ENCODE data around the gene CEP85L.

The CEP85L gene

GRCh38 chr6:118651282-118652050 lies at the start of gene CEP85L:
Gene CEP85L, minus strand, starts transcription at chr6:118651591. Its CDS starts 322 bp downstream, at chr6:118651269.
- DNase-seq (ENCODE audit: low read depth) = peak; percentile 52

DNA sequence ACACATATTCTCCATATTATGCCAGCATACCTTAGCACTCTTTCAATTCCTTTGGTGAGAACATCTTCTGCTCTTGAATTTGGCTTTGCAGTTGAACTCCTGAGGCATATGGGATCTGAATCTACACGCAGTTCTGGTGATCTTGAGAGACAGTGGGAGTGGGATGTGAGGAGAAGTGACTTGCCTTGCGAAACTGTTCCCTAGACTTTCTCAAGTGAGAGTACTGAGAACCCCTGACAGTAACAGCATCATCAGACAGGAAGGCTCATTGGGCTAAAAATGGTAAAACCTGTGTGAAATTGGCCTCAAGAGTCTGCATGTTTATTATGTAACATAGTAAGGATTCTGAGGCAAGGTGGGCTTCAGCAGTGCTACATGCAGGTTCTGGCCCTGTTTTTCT lies 49.1 kb upstream of the CEP85L start:
- no peak for DNase-seq (ENCODE audit: low read depth)

DNA sequence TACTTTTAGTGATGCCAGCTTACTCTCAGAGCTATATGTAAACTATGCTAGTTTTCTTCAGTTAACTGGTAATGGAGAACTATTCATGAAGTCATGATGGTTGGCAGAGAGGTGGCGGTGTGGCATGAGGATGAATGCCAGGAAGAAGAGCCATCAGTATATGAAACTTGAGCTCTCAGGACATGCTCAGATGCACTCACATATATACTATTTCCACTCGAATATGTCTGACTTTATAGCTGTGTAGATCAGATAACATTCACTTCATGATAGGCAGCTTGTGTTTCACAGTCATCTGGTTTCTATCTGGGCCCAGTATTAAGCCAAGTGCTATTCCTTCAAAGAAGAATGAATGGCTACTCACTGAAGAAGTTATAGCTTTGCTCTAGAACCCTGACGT lies 46.2 kb upstream of the CEP85L start:
- no peak for DNase-seq (ENCODE audit: low read depth)

GRCh38 chr6:118696271-118696670 lies 44.9 kb upstream of the CEP85L start:
- DNase-seq (ENCODE audit: low read depth) = no peak

DNA sequence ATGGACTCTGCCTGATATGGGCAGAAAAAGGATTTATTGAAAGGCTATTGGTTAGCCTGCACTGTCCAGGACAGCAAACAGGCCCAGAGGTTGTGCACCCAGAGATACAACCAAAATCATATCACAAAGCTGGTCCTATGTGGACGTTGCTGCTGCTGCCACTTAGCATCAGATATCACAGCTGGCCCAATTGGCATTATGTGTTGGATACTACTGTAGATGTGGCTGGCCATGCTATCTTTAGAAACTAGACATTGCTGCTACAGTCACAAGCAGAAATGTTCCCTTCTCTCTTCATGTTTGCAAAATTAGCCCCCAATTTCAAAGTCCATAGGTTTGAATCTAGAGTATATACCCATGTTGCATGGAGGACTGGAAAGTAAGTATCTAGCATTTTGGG lies 42.2 kb upstream of the CEP85L start:
- no peak for DNase-seq (ENCODE audit: low read depth)

DNA sequence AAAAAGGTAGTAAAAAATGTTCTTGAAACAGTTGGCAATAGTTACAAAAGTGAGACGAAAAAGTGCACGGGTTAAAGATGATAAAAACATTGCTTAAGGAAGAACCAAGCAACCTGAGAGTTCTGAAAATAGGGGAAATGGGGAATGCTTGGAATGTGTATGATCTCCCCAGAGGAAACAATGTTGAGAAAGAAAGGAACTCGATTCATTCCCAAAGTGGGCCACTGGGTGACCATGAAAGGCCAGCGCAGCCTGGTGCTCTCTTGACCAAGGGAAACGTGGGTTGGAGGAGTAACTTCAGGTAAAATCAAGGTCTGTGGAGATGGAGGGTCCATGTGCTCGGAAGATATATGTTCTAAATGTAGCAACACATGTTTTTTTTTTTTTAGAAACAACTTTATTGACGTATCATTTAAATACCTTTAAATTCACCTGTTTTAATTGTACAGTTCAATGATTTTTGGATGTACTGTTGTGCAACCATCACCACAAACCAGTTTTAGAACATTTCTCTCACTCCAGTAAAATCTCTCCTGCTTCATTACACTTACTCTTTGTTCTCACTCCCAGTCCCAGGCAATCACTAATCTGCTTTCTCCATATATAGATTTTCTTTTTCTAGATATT lies 34.5 kb upstream of the CEP85L start:
- DNase-seq (ENCODE audit: low read depth) = no peak

DNA sequence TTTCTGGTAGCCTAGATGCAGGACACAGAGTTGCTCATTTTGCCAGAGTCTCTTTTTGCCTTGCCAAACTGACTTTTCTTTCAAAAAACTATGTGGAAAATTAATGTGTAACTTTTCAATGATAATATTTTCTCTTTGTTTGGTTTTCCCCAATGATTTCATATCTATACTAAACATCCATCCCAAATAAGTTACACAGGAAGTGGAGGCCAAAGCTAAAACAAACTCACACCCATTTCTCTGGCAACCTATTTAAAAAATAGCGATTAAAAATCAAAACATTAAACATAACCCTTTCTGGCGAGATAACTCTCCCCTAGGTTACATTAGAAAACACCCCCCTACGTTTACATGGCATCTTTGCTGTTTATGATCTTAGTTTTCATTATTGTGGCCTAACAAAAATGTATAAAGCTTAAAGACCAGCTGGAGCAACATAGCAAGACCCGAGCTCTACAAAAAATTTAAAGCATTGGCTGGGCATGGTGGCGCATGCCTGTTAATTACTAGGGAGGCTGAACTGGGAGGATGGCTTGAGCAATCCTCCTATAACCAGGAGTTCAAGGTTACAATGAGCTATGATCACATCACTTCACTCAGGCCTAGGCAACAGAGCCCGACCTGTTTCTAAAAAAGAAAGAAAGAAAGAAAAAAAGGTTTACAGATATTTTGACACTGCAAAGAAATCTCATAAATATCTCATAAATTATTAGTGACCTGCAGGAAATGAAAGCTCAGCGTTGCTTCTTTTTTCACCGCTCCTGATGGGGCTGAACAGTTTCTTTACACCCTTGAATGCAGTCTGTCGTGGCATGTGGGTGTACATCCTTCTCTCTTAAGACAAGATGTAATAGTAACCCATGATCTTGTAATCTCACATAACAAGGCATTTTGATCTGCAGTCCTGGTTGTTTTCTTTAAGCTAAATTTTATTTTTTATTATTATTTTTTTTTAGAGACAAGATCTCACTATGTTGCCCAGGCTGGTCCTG lies 32.8 kb upstream of the CEP85L start:
- DNase-seq (ENCODE audit: low read depth) = no peak

DNA sequence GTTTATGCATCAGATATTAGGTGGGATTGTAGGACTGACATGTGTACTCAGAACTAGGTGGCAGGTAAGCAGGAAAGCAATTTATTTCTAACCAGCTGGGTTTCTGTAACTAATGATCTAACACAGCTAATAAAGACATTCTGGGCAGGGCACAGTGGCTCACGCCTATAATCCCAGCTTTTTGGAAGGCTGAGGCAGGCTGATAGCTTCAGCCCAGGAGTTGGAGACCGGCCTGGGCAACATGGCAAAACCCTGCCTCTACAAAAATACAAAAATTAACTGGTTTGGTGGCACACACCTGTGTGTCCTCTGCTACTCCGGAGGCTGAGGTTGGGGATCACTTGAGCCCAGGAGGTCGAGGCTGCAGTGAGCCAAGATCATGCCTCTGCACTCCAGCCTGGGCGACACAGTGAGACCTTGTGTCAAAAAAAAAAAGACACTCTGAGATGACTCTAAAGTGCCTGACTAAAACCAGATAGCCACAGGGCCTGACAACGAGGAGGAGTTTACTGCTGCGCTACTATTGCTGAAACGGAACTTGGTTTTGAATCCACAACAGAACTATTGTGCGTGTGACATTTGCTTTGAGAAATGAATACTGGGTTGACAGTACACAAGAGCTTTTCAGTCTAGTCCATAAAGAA lies 29.2 kb upstream of the CEP85L start:
- DNase-seq (ENCODE audit: low read depth) = no peak

GRCh38 chr6:118679327-118679901 lies 28.0 kb upstream of the CEP85L start:
- DNase-seq (ENCODE audit: low read depth) = no peak

DNA sequence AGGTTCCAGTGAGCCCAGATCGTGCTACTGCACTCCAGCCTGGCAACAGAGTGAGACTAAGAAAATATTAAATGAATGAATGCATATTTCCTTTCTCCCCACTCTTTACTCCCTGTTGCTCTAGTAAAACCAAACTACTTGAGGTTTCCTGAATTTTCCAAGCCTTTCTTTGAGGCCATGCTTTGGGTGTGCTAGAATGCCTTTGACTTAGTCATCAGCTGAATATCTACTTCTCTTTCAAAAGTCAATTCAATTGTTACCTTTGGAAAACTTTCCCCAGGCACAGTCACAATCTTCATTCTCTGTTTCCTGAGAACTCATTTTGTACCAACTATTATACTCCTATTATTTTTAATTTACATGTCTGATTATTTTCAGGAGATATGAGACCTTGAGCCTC lies 27.5 kb upstream of the CEP85L start:
- DNase-seq (ENCODE audit: low read depth) = no peak

GRCh38 chr6:118677193-118677592 lies 25.8 kb upstream of the CEP85L start:
- DNase-seq (ENCODE audit: low read depth) = no peak

DNA sequence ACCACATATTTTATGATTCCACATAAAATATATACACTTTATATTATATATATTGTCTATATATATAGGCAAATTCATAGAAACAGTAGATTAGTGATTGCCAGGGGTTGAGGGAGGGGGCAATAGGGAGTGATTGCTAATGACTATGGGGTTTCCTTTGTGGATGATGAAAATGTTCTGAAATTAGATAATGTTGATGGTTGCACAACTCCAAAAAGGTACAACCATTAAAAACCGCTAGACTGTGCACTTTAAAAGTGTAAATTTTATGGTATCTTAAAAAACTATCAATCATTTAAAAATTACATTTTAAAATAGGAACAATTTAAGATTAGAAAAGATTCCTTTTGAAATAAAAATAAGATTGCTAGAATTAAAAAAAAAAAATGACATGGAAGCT lies 23.8 kb upstream of the CEP85L start:
- no peak for DNase-seq (ENCODE audit: low read depth)

GRCh38 chr6:118674772-118675171 lies 23.4 kb upstream of the CEP85L start:
- no peak for DNase-seq (ENCODE audit: low read depth)

DNA sequence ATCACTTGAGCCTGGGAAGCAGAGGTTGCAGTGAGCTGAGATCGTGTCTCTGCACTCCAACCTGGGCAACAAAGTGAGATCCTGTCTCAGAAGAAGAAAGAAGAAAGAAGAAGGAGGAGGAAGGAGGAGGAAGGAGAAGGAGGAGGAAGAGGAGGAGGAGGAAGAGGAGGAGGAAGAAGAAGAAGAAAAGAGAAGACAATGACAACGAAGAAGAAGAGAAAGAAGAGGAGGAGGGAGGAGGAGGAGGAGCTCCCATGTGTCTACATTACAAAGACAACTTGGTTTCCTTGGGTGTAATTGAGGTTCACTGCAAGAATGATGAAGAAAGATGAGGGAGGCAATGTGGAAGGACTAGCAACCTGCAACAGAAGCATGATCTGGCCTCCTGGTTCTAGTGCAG lies 21.3 kb upstream of the CEP85L start:
- no peak for DNase-seq (ENCODE audit: low read depth)

DNA sequence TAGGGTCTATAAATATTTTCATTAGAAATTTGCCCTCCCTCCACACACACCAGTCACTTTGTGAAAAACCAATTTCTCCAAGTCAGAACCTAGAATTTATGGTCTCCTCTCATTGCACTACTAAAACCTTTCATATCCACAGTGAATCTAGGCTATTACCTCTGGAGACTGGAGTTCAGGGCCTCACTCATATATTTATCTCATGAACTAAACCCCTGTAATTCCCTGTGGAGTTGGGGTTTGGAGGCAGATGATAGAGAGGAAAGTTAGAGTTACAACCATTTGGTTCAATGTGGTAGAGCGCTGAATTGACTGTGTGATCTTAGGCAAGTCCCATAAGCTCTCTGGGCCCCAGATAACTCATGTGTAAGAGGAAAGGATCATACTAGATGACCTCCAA lies 18.2 kb upstream of the CEP85L start:
- no peak for DNase-seq (ENCODE audit: low read depth)

DNA sequence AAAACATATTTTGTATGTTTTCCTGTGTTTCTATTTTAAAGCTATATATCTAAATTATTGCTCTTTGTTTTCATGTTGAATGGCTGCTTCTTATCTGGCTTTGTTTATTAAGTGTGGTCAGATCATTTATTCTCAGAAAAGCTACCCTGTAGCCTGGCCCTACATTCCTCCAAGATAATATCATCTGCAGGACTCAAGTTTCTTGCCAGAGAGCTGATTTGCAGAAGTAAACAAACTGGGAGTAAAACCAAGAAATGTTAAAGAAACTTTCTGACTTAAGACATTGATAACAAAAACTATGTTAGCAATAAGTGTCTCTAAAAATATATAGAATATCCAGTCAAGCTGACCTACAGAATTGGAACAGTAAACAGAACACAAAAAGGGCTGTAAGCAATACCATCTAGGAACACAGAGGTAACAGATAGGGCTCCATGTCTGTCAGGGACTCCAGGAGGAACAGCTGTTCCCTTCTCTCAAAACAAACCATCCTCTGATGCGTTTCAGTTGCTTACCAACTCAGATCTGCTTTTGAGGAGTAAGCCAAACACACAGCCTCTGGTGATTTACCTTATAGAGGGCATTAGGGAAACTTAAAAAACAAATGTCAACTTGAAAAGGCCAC lies 17.5 kb upstream of the CEP85L start:
- no peak for DNase-seq (ENCODE audit: low read depth)

DNA sequence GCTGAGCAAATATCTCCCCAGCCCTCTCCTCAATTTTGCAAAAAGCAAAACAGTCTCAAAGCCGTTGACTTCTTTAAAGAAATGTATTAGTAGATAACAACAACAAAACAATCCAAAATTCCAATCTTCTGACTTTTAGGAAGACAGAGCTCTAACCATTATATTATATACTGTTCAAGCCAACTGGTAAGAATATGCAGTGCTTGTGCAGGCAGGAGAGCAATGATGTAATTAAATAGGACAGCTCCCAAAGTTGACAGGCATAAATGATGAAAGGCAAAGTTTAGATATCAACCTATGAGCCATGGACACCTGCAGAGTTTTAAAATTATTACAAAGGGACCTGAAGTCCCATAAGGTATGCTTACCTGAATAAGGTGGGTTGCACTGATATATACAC lies 16.6 kb upstream of the CEP85L start:
- no peak for DNase-seq (ENCODE audit: low read depth)

GRCh38 chr6:118665011-118665410 lies 13.6 kb upstream of the CEP85L start:
- no peak for DNase-seq (ENCODE audit: low read depth)

- DNase-seq (ENCODE audit: low read depth) = no peak
Measured at GRCh38 chr6:118663993-118664985, 12.9 kb upstream of the CEP85L start.

- DNase-seq (ENCODE audit: low read depth) = no peak
Measured at GRCh38 chr6:118661831-118662230, 10.4 kb upstream of the CEP85L start.
